Measurements from ENCODE around the gene PTPN2. TPM values are rescaled to one million over a fixed set of nuclear protein-coding genes. Genes with fewer than 3 reads are reported as not detected.
"Not testable (repeated sequence)": the region's sequence is repeated elsewhere in the genome, so short reads cannot be mapped to it uniquely, and the experiment has no call there.

Gene PTPN2
- polyA plus RNA-seq, 2 donors, result 18.9 to 20.7 TPM

DNA sequence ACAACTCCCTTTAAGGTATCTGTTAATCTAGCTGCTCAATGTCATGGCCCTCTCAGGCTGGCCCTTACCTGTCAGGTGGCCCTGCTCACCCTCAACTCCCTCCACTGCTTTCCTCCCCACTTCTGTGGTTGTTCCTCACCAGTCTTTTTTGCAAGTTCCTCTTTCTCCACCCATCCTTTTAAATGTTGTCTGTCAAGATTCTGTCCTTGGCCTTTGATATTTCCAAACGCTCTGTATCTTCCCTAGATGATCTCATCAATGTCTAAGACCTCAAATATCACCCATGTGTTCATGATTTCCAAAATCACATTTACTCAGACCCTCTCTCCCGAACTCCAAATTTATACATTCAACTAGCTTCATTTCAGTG, 3.5 kb downstream of the PTPN2 start:
- Histone ChIP-seq H3K27me3 (ENCODE audit: control insufficient read depth in 1 of 2, insufficient read depth in 2 of 2, low read length in 2 of 2) (no peaks in the 10 kb centered on the region), H3K4me3 (ENCODE audit: low read depth in 1 of 2, low read length in 2 of 2) (no peak overlapping the region), H3K36me3 (ENCODE audit: control insufficient read depth in 2 of 2, insufficient read depth in 2 of 2, low read length in 1 of 2) (peaks cover 0 to 2% of the 10 kb centered on the region in 2 donors), H3K9me3 (ENCODE audit: control insufficient read depth in 2 of 2, insufficient read depth in 1 of 2, low read depth in 1 of 2, low read length in 1 of 2) (no peaks in the 10 kb centered on the region), H3K27ac (ENCODE audit: low read depth in 2 of 2, low read length in 1 of 2) (no peak overlapping the region), H3K4me1 (ENCODE audit: control insufficient read depth in 2 of 2, insufficient read depth in 2 of 2, low read length in 1 of 2) (no peaks in the 10 kb centered on the region)
- 70 to 73% methylated on average over 2 of the region's 2 CpGs for WGBS, 2 donors

- 65 to 72% methylated on average over 8 of the region's 8 CpGs for WGBS, 2 donors
- no peaks in the 10 kb centered on the region for H3K9me3 ChIP-seq (ENCODE audit: control insufficient read depth in 2 of 2, insufficient read depth in 1 of 2, low read depth in 1 of 2, low read length in 1 of 2)
- H3K4me1 ChIP-seq (ENCODE audit: control insufficient read depth in 2 of 2, insufficient read depth in 2 of 2, low read length in 1 of 2), result no peaks in the 10 kb centered on the region
- no peaks in the 10 kb centered on the region for H3K27me3 ChIP-seq (ENCODE audit: control insufficient read depth in 1 of 2, insufficient read depth in 2 of 2, low read length in 2 of 2)
- no peak overlapping the region for H3K27ac ChIP-seq (ENCODE audit: low read depth in 2 of 2, low read length in 1 of 2)
- H3K36me3 ChIP-seq (ENCODE audit: control insufficient read depth in 2 of 2, insufficient read depth in 2 of 2, low read length in 1 of 2), result peaks cover 0 to 2% of the 10 kb centered on the region in 2 donors
- no peak overlapping the region for H3K4me3 ChIP-seq (ENCODE audit: low read depth in 1 of 2, low read length in 2 of 2)
Observed at GRCh38 chr18:12879840-12880540, 4.0 kb downstream of the PTPN2 start.

- H3K4me3 ChIP-seq (ENCODE audit: low read depth in 1 of 2, low read length in 2 of 2); H3K27me3 ChIP-seq (ENCODE audit: control insufficient read depth in 1 of 2, insufficient read depth in 2 of 2, low read length in 2 of 2); H3K36me3 ChIP-seq (ENCODE audit: control insufficient read depth in 2 of 2, insufficient read depth in 2 of 2, low read length in 1 of 2); H3K9me3 ChIP-seq (ENCODE audit: control insufficient read depth in 2 of 2, insufficient read depth in 1 of 2, low read depth in 1 of 2, low read length in 1 of 2); H3K27ac ChIP-seq (ENCODE audit: low read depth in 2 of 2, low read length in 1 of 2); H3K4me1 ChIP-seq (ENCODE audit: control insufficient read depth in 2 of 2, insufficient read depth in 2 of 2, low read length in 1 of 2): not testable (repeated sequence)
- WGBS, 2 donors, result 92% methylated on average over 1 of the region's 2 CpGs; no CpG with 5 or more reads in 1 of the 2 donors
Observed at GRCh38 chr18:12874992-12875391, 9.0 kb downstream of the PTPN2 start.

- H3K27me3 ChIP-seq (ENCODE audit: control insufficient read depth in 1 of 2, insufficient read depth in 2 of 2, low read length in 2 of 2); H3K4me3 ChIP-seq (ENCODE audit: low read depth in 1 of 2, low read length in 2 of 2); H3K9me3 ChIP-seq (ENCODE audit: control insufficient read depth in 2 of 2, insufficient read depth in 1 of 2, low read depth in 1 of 2, low read length in 1 of 2); H3K4me1 ChIP-seq (ENCODE audit: control insufficient read depth in 2 of 2, insufficient read depth in 2 of 2, low read length in 1 of 2); H3K27ac ChIP-seq (ENCODE audit: low read depth in 2 of 2, low read length in 1 of 2); H3K36me3 ChIP-seq (ENCODE audit: control insufficient read depth in 2 of 2, insufficient read depth in 2 of 2, low read length in 1 of 2): not testable (repeated sequence)
- WGBS, 2 donors, result 98 to 100% methylated on average over 9 to 46 of the region's 48 CpGs
Observed at GRCh38 chr18:12873961-12874567, 10.0 kb downstream of the PTPN2 start.

- Histone ChIP-seq H3K36me3 (ENCODE audit: control insufficient read depth in 2 of 2, insufficient read depth in 2 of 2, low read length in 1 of 2) (no peaks in the 10 kb centered on the region), H3K9me3 (ENCODE audit: control insufficient read depth in 2 of 2, insufficient read depth in 1 of 2, low read depth in 1 of 2, low read length in 1 of 2) (no peaks in the 10 kb centered on the region), H3K4me1 (ENCODE audit: control insufficient read depth in 2 of 2, insufficient read depth in 2 of 2, low read length in 1 of 2) (no peaks in the 10 kb centered on the region), H3K4me3 (ENCODE audit: low read depth in 1 of 2, low read length in 2 of 2) (no peak overlapping the region), H3K27me3 (ENCODE audit: control insufficient read depth in 1 of 2, insufficient read depth in 2 of 2, low read length in 2 of 2) (no peaks in the 10 kb centered on the region), H3K27ac (ENCODE audit: low read depth in 2 of 2, low read length in 1 of 2) (no peak overlapping the region)
- WGBS, 2 donors, result 75 to 83% methylated on average over 5 of the region's 5 CpGs
Observed at GRCh38 chr18:12872408-12872807, 11.6 kb downstream of the PTPN2 start.

DNA sequence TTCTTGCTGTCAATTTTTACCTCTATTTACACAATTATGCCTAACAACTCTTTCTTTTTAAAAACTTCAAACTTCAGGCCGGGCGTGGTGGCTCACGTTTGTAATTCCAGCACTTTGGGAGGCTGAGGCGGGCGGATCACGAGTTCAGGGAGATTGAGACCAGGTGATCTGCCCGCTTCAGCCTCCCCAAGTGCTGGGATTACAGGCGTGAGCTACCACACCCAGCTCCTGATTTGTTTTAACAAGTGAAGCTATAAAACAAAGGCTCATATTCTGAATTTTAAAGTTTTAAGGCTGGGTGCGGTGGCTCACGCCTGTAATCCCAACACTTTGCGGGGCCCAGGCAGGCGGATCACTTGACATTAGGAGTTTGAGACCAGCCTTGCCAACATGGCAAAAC, 15.5 kb downstream of the PTPN2 start:
- Histone ChIP-seq H3K27ac (ENCODE audit: low read depth in 2 of 2, low read length in 1 of 2) (no peak overlapping the region), H3K27me3 (ENCODE audit: control insufficient read depth in 1 of 2, insufficient read depth in 2 of 2, low read length in 2 of 2) (no peaks in the 10 kb centered on the region)
- WGBS, 2 donors, result 91 to 92% methylated on average over 12 of the region's 12 CpGs

DNA sequence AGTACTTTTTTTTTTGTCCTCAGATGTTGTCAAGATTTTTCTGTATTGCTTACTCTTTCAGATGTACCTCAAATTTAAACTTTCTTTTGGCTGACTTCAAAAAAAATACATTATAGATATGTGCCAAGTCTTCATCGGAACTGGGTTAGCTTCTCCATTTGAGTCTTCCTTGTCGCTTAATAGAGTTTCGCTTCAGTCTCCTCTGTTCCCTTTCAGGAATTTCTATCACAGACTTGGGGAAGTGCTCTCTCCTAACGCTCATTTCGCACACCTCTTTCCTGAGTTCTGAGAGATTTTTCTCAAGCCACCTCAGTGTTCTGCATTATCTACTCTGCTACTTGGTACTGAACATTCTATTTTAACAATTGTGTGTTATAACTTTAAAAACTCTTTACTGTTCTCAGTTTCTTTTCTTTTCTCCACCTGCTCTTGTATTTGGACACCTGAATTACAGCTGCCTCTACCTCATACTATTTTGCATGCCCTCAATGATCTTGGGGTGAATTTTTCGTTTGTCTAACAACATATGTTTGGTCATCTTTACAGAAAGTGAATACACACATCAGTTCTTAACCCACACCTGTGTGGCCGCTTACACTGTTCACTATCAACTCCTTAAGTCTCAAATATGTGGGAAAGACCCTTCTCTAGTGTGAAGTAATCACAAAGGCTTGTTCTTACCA, 16.5 kb downstream of the PTPN2 start:
- Histone ChIP-seq H3K4me3 (ENCODE audit: low read depth in 1 of 2, low read length in 2 of 2) (no peak overlapping the region), H3K4me1 (ENCODE audit: control insufficient read depth in 2 of 2, insufficient read depth in 2 of 2, low read length in 1 of 2) (peaks cover 0 to 3% of the 10 kb centered on the region in 2 donors), H3K36me3 (ENCODE audit: control insufficient read depth in 2 of 2, insufficient read depth in 2 of 2, low read length in 1 of 2) (no peaks in the 10 kb centered on the region), H3K27me3 (ENCODE audit: control insufficient read depth in 1 of 2, insufficient read depth in 2 of 2, low read length in 2 of 2) (no peaks in the 10 kb centered on the region), H3K27ac (ENCODE audit: low read depth in 2 of 2, low read length in 1 of 2) (no peak overlapping the region), H3K9me3 (ENCODE audit: control insufficient read depth in 2 of 2, insufficient read depth in 1 of 2, low read depth in 1 of 2, low read length in 1 of 2) (no peaks in the 10 kb centered on the region)
- 85 to 86% methylated on average over 7 of the region's 7 CpGs for WGBS, 2 donors

More for the DNA sequence above, 15.5 kb downstream of the PTPN2 start:
- H3K36me3 ChIP-seq (ENCODE audit: control insufficient read depth in 2 of 2, insufficient read depth in 2 of 2, low read length in 1 of 2), result no peaks in the 10 kb centered on the region
- H3K9me3 ChIP-seq (ENCODE audit: control insufficient read depth in 2 of 2, insufficient read depth in 1 of 2, low read depth in 1 of 2, low read length in 1 of 2), result no peaks in the 10 kb centered on the region
- H3K4me3 ChIP-seq (ENCODE audit: low read depth in 1 of 2, low read length in 2 of 2), result no peak overlapping the region
- peaks cover 0 to 3% of the 10 kb centered on the region in 2 donors for H3K4me1 ChIP-seq (ENCODE audit: control insufficient read depth in 2 of 2, insufficient read depth in 2 of 2, low read length in 1 of 2)

DNA sequence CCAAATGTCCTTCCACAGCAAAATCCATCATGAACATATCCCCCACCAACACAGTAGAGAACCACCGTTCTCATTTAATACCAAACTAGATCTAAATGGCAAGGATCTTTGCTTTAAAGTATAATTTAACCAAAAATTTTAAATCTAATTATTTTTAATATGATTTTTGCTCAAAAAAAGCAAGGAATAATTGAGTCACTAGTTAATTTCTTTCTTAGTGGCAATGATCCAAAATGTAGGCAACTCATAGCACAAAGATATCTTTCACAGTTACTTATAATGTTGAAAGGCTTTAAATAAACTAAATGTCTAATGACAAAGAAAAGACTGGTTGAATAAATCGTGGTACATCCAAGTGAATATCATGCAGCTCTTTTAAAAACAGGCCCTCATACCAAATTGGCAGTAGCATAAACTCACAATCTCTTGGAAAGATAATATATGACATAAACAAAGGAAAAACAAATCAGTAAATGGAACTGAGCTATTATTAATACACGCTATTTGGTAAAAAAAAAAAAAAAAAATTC, 20.3 kb downstream of the PTPN2 start:
- Histone ChIP-seq H3K27ac (ENCODE audit: low read depth in 2 of 2, low read length in 1 of 2) (no peak overlapping the region), H3K36me3 (ENCODE audit: control insufficient read depth in 2 of 2, insufficient read depth in 2 of 2, low read length in 1 of 2) (no peaks in the 10 kb centered on the region), H3K9me3 (ENCODE audit: control insufficient read depth in 2 of 2, insufficient read depth in 1 of 2, low read depth in 1 of 2, low read length in 1 of 2) (no peaks in the 10 kb centered on the region), H3K27me3 (ENCODE audit: control insufficient read depth in 1 of 2, insufficient read depth in 2 of 2, low read length in 2 of 2) (no peaks in the 10 kb centered on the region), H3K4me3 (ENCODE audit: low read depth in 1 of 2, low read length in 2 of 2) (no peak overlapping the region), H3K4me1 (ENCODE audit: control insufficient read depth in 2 of 2, insufficient read depth in 2 of 2, low read length in 1 of 2) (peaks cover 2 to 3% of the 10 kb centered on the region in 2 donors)
- 52 to 54% methylated on average over 3 of the region's 3 CpGs for WGBS, 2 donors

DNA sequence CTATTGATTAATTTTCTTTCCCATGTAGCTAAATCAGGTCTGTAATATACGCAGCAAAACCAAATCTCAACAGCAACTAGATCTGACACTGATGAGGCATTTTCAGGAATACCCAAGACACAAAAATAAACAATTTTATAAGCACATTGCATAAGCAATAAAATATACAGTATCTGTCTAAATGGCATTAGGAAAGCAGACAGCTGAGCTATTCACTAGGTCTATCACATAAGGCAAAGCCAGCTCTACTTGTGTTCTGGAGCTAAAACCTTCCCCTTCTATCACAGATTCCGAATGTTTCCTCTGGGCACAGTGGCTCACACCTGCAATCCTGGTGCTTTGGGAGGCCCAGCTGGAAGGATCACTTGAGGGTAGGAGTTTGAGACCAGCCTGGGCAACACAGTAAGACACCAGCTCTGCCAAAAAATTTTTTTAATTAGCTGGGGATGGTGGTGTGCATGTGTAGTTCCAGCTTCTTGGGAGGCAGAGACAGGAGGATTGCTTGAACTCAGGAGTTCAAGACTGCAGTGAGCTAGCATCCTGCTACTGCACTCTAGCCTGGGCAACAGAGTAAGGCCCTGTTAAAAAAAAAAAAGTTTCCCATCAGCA, 21.1 kb downstream of the PTPN2 start:
- peaks cover 0 to 3% of the 10 kb centered on the region in 2 donors for H3K36me3 ChIP-seq (ENCODE audit: control insufficient read depth in 2 of 2, insufficient read depth in 2 of 2, low read length in 1 of 2)
- WGBS, 2 donors, result 88 to 91% methylated on average over 2 of the region's 2 CpGs
- no peak overlapping the region for H3K27ac ChIP-seq (ENCODE audit: low read depth in 2 of 2, low read length in 1 of 2)
- H3K9me3 ChIP-seq (ENCODE audit: control insufficient read depth in 2 of 2, insufficient read depth in 1 of 2, low read depth in 1 of 2, low read length in 1 of 2), result no peaks in the 10 kb centered on the region
- peaks cover 2 to 3% of the 10 kb centered on the region in 2 donors for H3K4me1 ChIP-seq (ENCODE audit: control insufficient read depth in 2 of 2, insufficient read depth in 2 of 2, low read length in 1 of 2)
- no peak overlapping the region for H3K4me3 ChIP-seq (ENCODE audit: low read depth in 1 of 2, low read length in 2 of 2)
- no peaks in the 10 kb centered on the region for H3K27me3 ChIP-seq (ENCODE audit: control insufficient read depth in 1 of 2, insufficient read depth in 2 of 2, low read length in 2 of 2)
